ENCODE results near the gene SENP7.
A peak's percentile ranks its signal among the peaks of the same experiment; 100 is the strongest.
"Not testable (repeated sequence)": the region's sequence is repeated elsewhere in the genome, so short reads cannot be mapped to it uniquely, and the experiment has no call there.

The SENP7 gene

DNA sequence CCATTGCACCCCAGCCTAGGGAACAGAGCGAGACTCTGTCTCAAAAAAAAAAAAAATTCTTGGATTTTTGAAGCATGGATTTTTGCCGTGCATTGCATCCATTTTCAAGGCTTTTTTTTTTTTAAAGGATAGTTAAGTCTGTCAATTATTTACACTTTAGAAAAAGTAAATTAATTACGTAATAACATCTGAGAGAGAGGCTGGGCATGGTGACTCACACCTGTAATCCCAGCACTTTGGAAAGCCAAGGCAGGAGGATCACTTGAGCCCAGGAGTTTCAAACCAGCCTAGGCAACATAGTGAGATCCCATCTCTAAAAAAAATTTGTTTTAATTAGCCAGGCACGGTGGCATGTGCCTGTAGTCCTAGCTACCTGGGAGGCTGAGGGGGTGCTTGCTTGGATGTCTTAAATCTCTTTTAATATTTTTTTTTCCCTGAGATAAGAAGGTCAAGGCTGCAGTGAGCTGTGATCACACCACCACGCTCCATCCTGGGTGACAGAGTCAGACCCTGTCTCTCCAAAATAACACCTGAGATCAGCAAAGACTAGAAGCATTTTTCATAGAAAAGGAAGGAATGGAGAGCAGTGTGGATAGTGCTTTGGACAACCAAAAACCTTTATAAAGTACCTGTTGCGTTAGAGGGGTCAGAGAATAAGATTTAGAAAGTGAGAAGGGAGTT lies 6.8 kb upstream of the SENP7 start:
- no peak for DNase-seq

- peak; percentile 50 to 79 for DNase-seq
Observed at GRCh38 chr3:101518421-101518871, 5.4 kb upstream of the SENP7 start.

DNA sequence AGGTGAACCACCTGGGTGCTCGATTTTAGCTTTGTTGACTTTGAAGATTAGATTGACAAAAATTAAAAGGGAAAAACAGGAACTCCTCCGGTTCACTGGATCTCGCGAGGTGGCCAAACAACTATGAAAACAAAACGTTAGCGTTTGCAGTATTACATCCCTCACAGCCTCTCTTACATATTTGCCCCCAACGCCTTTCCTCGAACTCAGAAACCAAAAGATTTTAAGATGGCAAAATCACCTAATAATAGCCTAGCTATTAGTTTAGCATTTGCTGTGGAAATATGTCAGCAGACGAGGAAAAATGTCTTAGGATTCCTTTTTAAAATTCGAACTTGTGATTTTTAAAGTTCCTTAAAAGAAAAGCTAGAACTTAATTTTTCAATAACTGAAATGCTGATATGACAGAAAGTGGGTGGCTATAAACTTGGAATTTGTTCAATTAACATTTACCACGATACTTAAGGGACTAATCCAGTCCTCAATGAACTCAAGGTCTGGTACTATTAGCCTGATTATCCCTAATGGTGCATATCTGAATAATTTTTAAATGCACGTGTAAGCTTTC lies 491 bp upstream of the SENP7 start:
- no peak for DNase-seq

GRCh38 chr3:101512396-101512645 lies 691 bp downstream of the SENP7 start:
- no peak for DNase-seq

GRCh38 chr3:101509811-101510210 lies 3.2 kb downstream of the SENP7 start:
- DNase-seq, result no peak

- no peak for DNase-seq
Observed at GRCh38 chr3:101509281-101509680, 3.7 kb downstream of the SENP7 start.

- DNase-seq, result no peak
Observed at GRCh38 chr3:101501783-101502182, 11.2 kb downstream of the SENP7 start.

DNA sequence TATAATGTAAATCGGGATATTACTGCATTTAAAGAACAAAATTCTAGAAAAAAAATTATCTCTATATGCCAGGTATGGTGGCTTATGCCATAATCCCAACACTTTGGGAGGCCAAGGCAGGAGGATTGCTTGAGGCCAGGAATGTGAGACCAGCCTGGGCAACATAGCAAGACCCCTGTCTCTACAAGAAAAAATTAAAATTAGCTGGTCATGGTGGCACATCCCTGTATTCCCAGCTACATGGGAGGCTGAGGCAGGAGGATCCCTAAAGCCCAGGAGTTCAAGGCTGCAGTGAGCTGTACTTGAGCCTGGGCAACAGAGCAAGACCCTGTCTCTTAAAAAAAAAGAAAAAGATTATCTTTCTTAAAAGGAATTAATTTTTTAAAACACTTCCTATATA lies 12.8 kb downstream of the SENP7 start:
- DNase-seq, result no peak

DNA sequence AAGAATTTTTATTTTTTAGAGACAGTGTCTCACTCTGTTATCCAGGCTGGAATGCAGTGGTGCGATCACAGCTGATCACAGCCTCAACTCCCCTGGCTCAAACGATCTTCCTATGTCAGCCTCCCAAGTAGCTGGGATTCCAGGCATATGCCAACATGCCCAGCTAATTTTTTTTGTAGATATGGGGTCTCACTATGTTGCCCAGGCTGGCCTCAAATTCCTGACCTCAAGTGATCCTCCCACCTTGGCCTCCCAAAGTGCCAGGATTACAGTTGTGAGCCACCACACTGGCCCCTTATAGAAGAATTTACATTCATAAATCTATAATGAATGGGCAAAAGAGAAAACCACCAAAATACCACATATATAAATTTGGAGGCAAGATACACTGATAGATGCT lies 15.2 kb downstream of the SENP7 start:
- DNase-seq, result no peak

GRCh38 chr3:101495552-101495951 lies 17.5 kb downstream of the SENP7 start:
- DNase-seq, result no peak

GRCh38 chr3:101484805-101485620 lies 28.0 kb downstream of the SENP7 start:
- DNase-seq, result no peak

DNA sequence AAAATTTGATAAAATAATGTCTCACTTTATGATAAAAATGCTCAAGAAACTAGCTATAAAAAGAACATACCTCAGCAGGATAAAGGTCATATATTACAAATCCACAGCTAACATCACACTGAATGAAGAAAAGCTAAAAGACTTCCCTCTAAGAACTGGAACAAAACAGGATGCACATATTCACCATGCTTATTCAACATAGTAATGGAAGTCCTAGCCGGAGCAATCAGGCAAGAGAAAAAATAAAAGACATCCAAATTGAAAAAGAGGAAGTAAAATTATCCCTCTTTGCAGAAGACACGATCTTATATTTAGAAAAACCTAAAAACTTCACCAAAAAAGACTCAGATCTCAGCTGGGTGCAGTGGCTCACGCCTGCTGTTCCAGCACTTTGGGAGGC lies 34.0 kb downstream of the SENP7 start:
- DNase-seq, result no peak

- not testable (repeated sequence) for DNase-seq
Observed at GRCh38 chr3:101474841-101475552, 38.0 kb downstream of the SENP7 start.

DNA sequence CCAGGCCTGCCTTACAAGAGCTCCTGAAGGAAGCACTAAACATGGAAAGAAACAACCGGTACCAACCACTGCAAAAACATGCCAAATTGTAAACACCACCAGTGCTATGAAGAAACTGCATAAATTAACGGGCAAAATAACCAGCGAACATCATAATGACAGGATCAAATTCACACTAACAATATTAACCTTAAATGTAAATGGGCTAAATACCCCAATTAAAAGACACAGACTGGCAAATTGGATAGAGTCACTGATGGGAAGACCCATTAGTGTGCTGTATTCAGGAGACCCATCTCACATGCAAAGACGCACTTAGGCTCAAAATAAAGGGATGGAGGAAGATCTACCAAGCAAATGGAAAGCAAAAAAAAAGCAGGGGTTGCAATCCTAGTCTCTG lies 44.3 kb downstream of the SENP7 start:
- DNase-seq, result not testable (repeated sequence)

- not testable (repeated sequence) for DNase-seq
Observed at GRCh38 chr3:101467310-101467663, 45.7 kb downstream of the SENP7 start.

DNA sequence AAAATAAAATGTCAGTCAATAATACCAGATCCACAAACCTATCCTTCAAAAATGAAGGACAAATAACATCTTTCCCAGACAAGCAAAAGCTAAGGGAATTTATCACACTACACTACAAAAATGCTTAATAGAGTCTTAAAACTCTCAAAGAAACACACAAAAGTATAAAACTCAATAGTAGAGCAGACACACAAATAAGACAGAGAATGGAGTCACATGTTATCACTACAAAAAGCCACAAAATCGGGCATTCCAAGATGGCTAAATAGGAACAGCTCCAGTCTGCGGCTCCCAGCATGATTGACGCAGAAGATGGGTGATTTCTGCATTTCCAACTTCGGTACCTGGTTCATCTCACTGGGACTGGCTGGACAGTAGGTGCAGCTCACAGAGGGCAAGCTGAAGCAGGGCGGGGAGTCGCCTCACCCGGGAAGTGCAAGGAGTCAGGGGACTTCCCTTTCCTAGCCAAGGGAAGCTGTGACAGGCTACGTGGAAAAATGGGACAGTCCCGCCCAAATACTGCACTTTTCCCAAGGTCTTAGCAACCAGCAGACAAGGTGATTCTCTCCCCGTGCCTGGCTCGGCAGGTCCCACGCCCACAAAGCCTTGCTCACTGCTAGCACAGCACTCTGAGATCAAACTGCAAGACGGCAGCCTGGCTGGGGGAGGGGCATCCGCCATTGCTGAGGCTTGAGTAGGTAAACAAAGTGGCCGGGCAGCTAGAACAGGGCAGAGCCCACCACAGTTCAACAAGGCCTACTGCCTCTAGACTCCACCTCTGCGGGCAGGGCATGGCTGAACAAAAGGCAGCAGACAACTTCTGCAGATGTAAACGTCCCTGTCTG lies 46.3 kb downstream of the SENP7 start:
- DNase-seq, result peak; percentile 6 to 27

GRCh38 chr3:101464235-101464634 lies 48.8 kb downstream of the SENP7 start:
- DNase-seq, result no peak

DNA sequence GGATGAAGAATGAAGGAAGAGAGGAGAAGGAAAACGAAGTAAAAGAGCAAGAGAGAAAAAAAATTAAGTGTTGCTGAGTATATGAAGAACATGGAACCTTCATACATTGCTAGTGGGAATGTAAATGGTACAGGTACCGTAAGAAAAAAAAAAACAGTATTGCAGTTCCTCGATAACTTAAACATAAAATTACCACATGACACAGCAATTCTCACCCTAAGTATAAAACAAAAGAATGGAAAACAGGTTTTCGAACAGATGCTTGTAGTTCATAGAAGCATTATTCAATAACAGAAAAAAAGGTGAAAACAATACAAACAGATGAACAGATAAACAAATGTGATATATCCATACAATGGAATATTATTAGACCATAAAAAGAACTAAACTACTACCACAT lies 51.6 kb downstream of the SENP7 start:
- no peak for DNase-seq

- no peak for DNase-seq
Observed at GRCh38 chr3:101458387-101458786, 54.6 kb downstream of the SENP7 start.

DNA sequence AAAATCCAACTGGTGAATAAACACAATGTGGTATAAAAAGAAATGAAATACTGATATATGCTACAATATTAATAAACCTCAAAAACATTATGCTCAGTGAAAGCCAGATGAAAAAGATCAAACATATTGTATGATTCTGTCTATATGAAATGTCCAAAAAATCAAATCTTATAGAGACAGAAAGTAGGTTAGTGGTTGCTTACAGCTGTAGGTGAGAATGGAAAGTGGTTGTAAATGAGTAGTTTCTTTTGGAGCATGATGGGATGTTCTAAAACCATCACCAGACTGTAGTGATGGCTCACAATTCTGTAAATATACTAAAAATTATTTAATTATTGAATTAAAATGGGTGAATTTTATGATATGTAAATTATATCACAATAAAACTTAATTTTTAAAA lies 58.4 kb downstream of the SENP7 start:
- no peak for DNase-seq

DNA sequence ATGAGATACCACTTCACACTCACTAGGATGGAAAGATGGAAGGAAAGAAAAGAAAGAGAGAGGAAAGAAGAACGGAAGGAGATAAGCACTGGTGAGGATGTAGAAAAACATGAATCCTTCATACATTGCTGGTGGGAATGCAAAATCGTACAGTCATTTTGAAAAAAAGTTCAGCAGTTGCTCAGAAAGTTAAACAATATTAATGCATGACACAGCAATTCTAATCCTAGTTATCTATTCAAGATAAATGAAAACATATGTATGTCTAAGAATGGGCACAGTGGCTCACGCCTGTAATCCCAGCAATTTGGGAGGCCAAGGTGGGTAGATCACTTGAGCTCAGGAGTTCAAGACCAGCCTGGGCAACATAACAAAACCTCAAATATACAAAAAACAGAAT lies 59.1 kb downstream of the SENP7 start:
- DNase-seq, result no peak

DNA sequence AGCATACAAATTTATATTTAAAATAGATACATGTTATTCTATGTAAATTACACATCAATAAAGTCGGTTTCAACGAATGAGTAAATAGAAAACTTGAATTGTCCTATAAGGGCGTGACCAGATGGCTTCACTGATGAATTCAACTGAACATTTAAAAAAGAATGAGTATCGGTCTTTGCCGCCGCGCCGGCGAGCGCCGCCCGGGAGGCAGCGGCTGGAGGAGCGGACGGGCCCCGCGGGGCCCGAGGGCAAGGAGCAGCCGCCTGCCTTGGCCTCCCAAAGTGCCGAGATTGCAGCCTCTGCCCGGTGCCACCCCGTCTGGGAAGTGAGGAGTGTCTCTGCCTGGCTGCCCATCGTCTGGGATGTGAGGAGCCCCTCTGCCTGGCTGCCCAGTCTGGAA lies 74.4 kb downstream of the SENP7 start:
- not testable (repeated sequence) for DNase-seq

DNA sequence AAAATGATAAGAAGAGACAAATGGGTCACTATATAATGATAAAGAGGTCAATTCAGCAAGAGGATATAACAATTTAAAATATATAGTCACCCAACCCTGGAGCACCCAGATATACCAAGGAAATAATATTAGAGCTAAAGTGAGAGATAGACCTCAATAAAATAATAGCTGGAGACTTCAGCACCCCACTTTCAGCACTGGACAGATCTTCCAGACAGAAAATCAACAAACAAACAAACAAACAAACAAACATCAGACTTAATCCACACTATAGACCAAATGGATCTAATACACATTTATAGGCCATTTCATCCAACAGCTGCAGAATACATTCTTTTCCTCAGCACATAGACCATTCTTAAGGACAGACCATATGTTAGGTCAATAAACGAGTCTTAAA lies 79.4 kb downstream of the SENP7 start:
- no peak for DNase-seq

Measured in CD4-positive, alpha-beta T cell treated with Interleukin-1 beta for 1 hour (primary cell).